A673 (cell line): ENCODE data around the gene C5orf15.

ENCODE experiments used
- CTCF ChIP-seq: fragments of 300-800, 200-600 bp; sonication (generic); conservative IDR thresholded peaks from 2 replicates; pipeline ENCODE4 v1.5.1; 2017; ENCODE audit warnings: low read depth, mild to moderate bottlenecking, antibody characterized with exemption, low read length, moderate library complexity, mixed read lengths
- EZH2 ChIP-seq: fragments of 200-600 bp; sonication (generic); IDR thresholded peaks from 2 replicates; pipeline ENCODE4 v1.6.1; 2017; ENCODE audit warnings: borderline replicate concordance, low read depth, mild to moderate bottlenecking, mixed read lengths, antibody characterized with exemption, low read length; ENCODE audit not compliant: poor library complexity, severe bottlenecking

GRCh38 chr5:133909603-133910002, 58.8 kb downstream of the C5orf15 start:
- TF ChIP-seq CTCF (no peak), EZH2 (no peak)
